Bronchial epithelial cell (primary cell): ENCODE measurements around the gene NEK10. TPM values are rescaled to one million over a fixed set of nuclear protein-coding genes. Genes with fewer than 3 reads are reported as not detected.

Experiments used
- DNase-seq: peaks from one replicate; pipeline ENCODE4 v3.0.0-alpha.2; 2010; ENCODE audit warnings: low read depth
- FAIRE-seq: peaks from 2 replicates; lab custom pipeline; 2011; peaks lifted over from hg19 to GRCh38; lab: Jason Lieb, UNC
- H3K27me3 ChIP-seq: 2 replicates; pipeline ENCODE4 v1.5.1; 2011; ENCODE audit warnings: low read length; ENCODE audit not compliant: control insufficient read depth, insufficient read depth
- H3K36me3 ChIP-seq: 2 replicates; pipeline ENCODE4 v1.5.1; 2011; ENCODE audit warnings: low read length; ENCODE audit not compliant: control insufficient read depth, insufficient read depth
- H3K4me3 ChIP-seq: 2 replicates; pipeline ENCODE4 v1.5.1; 2011; ENCODE audit warnings: mild to moderate bottlenecking, low read depth, low read length, control low read depth
- CTCF ChIP-seq: IDR thresholded peaks from 2 replicates; pipeline ENCODE4 v1.5.1; 2011; ENCODE audit warnings: mild to moderate bottlenecking, moderate library complexity, low read length, control low read depth, inconsistent platforms; ENCODE audit not compliant: insufficient read depth, severe bottlenecking
- total RNA-seq: library from RNA; depleted of rRNA; stranded (reverse); fragments of >200 nt; gene quantifications from 2 replicates; pipeline ENCODE4 v1.2.1, GENCODE V29; 2014

The NEK10 gene
- total RNA-seq, 1 donor from 2014 or later: 1.1 TPM

GRCh38 chr3:27130796-27131195, 238.4 kb downstream of the NEK10 start:
- FAIRE-seq: no peak
- no peaks in the 10 kb centered on the region for H3K36me3 ChIP-seq
- no peak for TF ChIP-seq CTCF
- no peak overlapping the region for H3K4me3 ChIP-seq
- no peaks in the 10 kb centered on the region for H3K27me3 ChIP-seq
- DNase-seq: no peak

- Histone ChIP-seq H3K27me3 (no peaks in the 10 kb centered on the region), H3K36me3 (no peaks in the 10 kb centered on the region), H3K4me3 (no peak overlapping the region)
- FAIRE-seq (no peak), DNase-seq (no peak)
- TF ChIP-seq CTCF: no peak
These were observed 241.3 kb downstream of the NEK10 start for GRCh38 chr3:27127879-27128278.

GRCh38 chr3:27127195-27127594, 242.0 kb downstream of the NEK10 start:
- Histone ChIP-seq H3K27me3 (no peaks in the 10 kb centered on the region), H3K36me3 (no peaks in the 10 kb centered on the region), H3K4me3 (no peak overlapping the region)
- no peak for TF ChIP-seq CTCF
- FAIRE-seq: no peak
- DNase-seq: peak; percentile 81

- no peak overlapping the region for H3K4me3 ChIP-seq
- no peaks in the 10 kb centered on the region for H3K27me3 ChIP-seq
- FAIRE-seq (no peak), DNase-seq (peak; percentile 73)
- TF ChIP-seq CTCF: no peak
- no peaks in the 10 kb centered on the region for H3K36me3 ChIP-seq
These were observed 243.2 kb downstream of the NEK10 start for GRCh38 chr3:27125821-27126501.

- no peak for TF ChIP-seq CTCF
- FAIRE-seq: no peak
- no peak overlapping the region for H3K4me3 ChIP-seq
These were observed 249.5 kb downstream of the NEK10 start for GRCh38 chr3:27119639-27120038.

GRCh38 chr3:27115352-27115751, 253.8 kb downstream of the NEK10 start:
- H3K27me3 ChIP-seq: no peaks in the 10 kb centered on the region

More at GRCh38 chr3:27119639-27120038, 249.5 kb downstream of the NEK10 start:
- no peak for DNase-seq
- Histone ChIP-seq H3K36me3 (no peaks in the 10 kb centered on the region), H3K27me3 (no peaks in the 10 kb centered on the region)

More at GRCh38 chr3:27115352-27115751, 253.8 kb downstream of the NEK10 start:
- FAIRE-seq (no peak), DNase-seq (no peak)
- H3K4me3 ChIP-seq: no peak overlapping the region
- no peak for TF ChIP-seq CTCF
- no peaks in the 10 kb centered on the region for H3K36me3 ChIP-seq
